Measurements from ENCODE around the gene EFNA5.

Gene EFNA5

GRCh38 chr5:107672211-107673038 is 1.7 kb upstream of the EFNA5 start:
- peak; percentile 67 to 83 for DNase-seq

GRCh38 chr5:107671742-107672210 is 1.0 kb upstream of the EFNA5 start:
- peak; percentile 27 to 43 for DNase-seq

GRCh38 chr5:107670087-107670931 is 428 bp downstream of the EFNA5 start:
- peak in 1 of 2 experiments; percentile 10 for DNase-seq

GRCh38 chr5:107669096-107670031 is 1.4 kb downstream of the EFNA5 start:
- peak in 1 of 2 experiments; percentile 6 for DNase-seq

- DNase-seq, result no peak
Measured at GRCh38 chr5:107668154-107669095, 2.3 kb downstream of the EFNA5 start.

GRCh38 chr5:107666051-107666655 is 4.6 kb downstream of the EFNA5 start:
- no peak for DNase-seq

GRCh38 chr5:107665036-107665570 is 5.6 kb downstream of the EFNA5 start:
- no peak for DNase-seq

GRCh38 chr5:107663697-107664096 is 7.0 kb downstream of the EFNA5 start:
- DNase-seq, result no peak

- no peak for DNase-seq
Measured at GRCh38 chr5:107661650-107662044, 9.1 kb downstream of the EFNA5 start.

GRCh38 chr5:107661038-107661649 is 9.6 kb downstream of the EFNA5 start:
- no peak for DNase-seq

- no peak for DNase-seq
Measured at GRCh38 chr5:107658528-107658927, 12.2 kb downstream of the EFNA5 start.

- DNase-seq, result no peak
Measured at GRCh38 chr5:107655831-107656230, 14.9 kb downstream of the EFNA5 start.

- no peak for DNase-seq
Measured at GRCh38 chr5:107654827-107655226, 15.9 kb downstream of the EFNA5 start.

- DNase-seq, result no peak
Measured at GRCh38 chr5:107653685-107654084, 17.1 kb downstream of the EFNA5 start.

- no peak for DNase-seq
Measured at GRCh38 chr5:107652839-107653607, 17.7 kb downstream of the EFNA5 start.

- no peak for DNase-seq
Measured at GRCh38 chr5:107652408-107652807, 18.3 kb downstream of the EFNA5 start.

GRCh38 chr5:107651325-107651724 is 19.4 kb downstream of the EFNA5 start:
- DNase-seq, result no peak

- DNase-seq, result no peak
Measured at GRCh38 chr5:107646418-107646817, 24.3 kb downstream of the EFNA5 start.

GRCh38 chr5:107640568-107640967 is 30.2 kb downstream of the EFNA5 start:
- no peak for DNase-seq

Data from NCI-H1930 (cell line).